Neural progenitor cell (in vitro differentiated cells): ENCODE data around the gene SALL1. TPM values are rescaled to one million over a fixed set of nuclear protein-coding genes. Genes with fewer than 3 reads are reported as not detected.

ENCODE experiments used
- DNase-seq: peaks from one replicate; pipeline ENCODE4 v3.0.0-alpha.2; 2016; ENCODE audit warnings: low spot score
- H2AFZ ChIP-seq: fragments of 200-600 bp; sonication (generic); replicated peaks from 2 replicates; pipeline ENCODE4 v1.6.1; 2016; ENCODE audit warnings: antibody characterized with exemption
- H3F3A ChIP-seq: fragments of 200-600 bp; sonication (generic); 2 replicates; pipeline ENCODE4 v1.6.1; 2016; ENCODE audit warnings: antibody characterized with exemption, low read depth
- H3K27ac ChIP-seq: fragments of 200-600 bp; sonication (generic); 2 replicates; pipeline ENCODE4 v1.5.1; 2016; ENCODE audit warnings: mild to moderate bottlenecking
- H3K27me3 ChIP-seq: fragments of 200-600 bp; sonication (generic); 2 replicates; pipeline ENCODE4 v1.6.1; 2016; ENCODE audit warnings: mild to moderate bottlenecking, moderate library complexity
- H3K36me3 ChIP-seq: fragments of 200-600 bp; sonication (generic); 2 replicates; pipeline ENCODE4 v1.5.1; 2016
- H3K4me1 ChIP-seq: fragments of 200-600 bp; sonication (generic); 2 replicates; pipeline ENCODE4 v1.6.1; 2016; ENCODE audit warnings: mixed run types
- H3K4me2 ChIP-seq: fragments of 200-600 bp; sonication (generic); 2 replicates; pipeline ENCODE4 v1.6.1; 2016
- H3K4me3 ChIP-seq: fragments of 200-600 bp; sonication (generic); 2 replicates; pipeline ENCODE4 v1.5.1; 2016
- H3K79me2 ChIP-seq: fragments of 200-600 bp; sonication (generic); 2 replicates; pipeline ENCODE4 v1.6.1; 2016; ENCODE audit warnings: low read depth
- H3K9ac ChIP-seq: fragments of 200-600 bp; sonication (generic); 2 replicates; pipeline ENCODE4 v1.6.1; 2016
- H3K9me3 ChIP-seq: fragments of 200-600 bp; sonication (generic); 2 replicates; pipeline ENCODE4 v1.5.1; 2016; ENCODE audit warnings: low read depth
- H4K20me1 ChIP-seq: fragments of 200-600 bp; sonication (generic); 2 replicates; pipeline ENCODE4 v1.6.1; 2016; ENCODE audit warnings: low read depth
- H3K27ac Mint-ChIP-seq: 3 replicates; pipeline ENCODE4 v1.8.0; 2021; ENCODE audit warnings: mixed read lengths
- H3K27me3 Mint-ChIP-seq: 2 replicates; pipeline ENCODE4 v1.8.0; 2022; ENCODE audit warnings: low read depth, mild to moderate bottlenecking, inconsistent platforms, moderate library complexity, mixed read lengths; ENCODE audit not compliant: insufficient read depth
- H3K36me3 Mint-ChIP-seq: 3 replicates; pipeline ENCODE4 v1.8.0; 2021; ENCODE audit warnings: mixed read lengths
- H3K4me1 Mint-ChIP-seq: 3 replicates; pipeline ENCODE4 v1.8.0; 2021; ENCODE audit warnings: mixed read lengths
- H3K4me3 Mint-ChIP-seq: 3 replicates; pipeline ENCODE4 v1.8.0; 2021; ENCODE audit warnings: mild to moderate bottlenecking, moderate library complexity, mixed read lengths
- H3K9me3 Mint-ChIP-seq: 3 replicates; pipeline ENCODE4 v1.8.0; 2020; ENCODE audit warnings: mixed read lengths
- EZH2 ChIP-seq: fragments of 200-600 bp; sonication (generic); IDR thresholded peaks from 2 replicates; pipeline ENCODE4 v1.6.1; 2017; ENCODE audit warnings: antibody characterized with exemption, mild to moderate bottlenecking, moderate library complexity
- EZH2phosphoT487 ChIP-seq: fragments of 200-600 bp; sonication (generic); IDR thresholded peaks from 2 replicates; pipeline ENCODE4 v1.6.1; 2017; ENCODE audit warnings: antibody characterized with exemption
- total RNA-seq: library from RNA; depleted of rRNA; stranded (reverse); fragments of >200 nt; gene quantifications from 2 replicates; pipeline ENCODE4 v1.2.3, GENCODE V29; 2015; ENCODE audit warnings: low replicate concordance
- TF ChIP-seq, protein P1 (sequence below): fragments of 200-600 bp; sonication (generic); IDR thresholded peaks from 2 replicates; pipeline ENCODE4 v1.5.1; 2017; ENCODE audit warnings: antibody characterized with exemption, mild to moderate bottlenecking

Gene SALL1
- total RNA-seq, 1 donor from 2014 or later: 50.3 TPM

DNA sequence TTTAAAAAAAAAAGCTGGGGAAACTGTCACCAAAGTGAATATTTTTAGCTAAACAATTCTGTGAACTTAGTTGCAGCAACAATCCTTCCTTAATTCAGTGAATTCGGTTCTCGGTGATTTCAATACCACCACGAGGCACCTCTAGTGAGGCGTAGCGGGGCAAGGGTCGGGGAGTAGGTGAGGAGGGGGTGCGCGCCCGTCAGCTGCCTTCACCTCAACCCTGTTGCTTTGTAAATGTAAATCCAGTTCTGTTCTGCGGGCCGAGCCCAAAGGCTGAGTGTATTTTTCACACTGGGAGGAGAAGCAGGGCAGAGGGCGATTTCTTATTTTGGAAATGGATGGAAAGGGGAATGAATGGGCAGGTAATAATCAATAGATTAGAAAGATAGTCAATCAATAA, 17.4 kb downstream of the SALL1 start:
- Histone ChIP-seq H3K9ac (no peak overlapping the region), H4K20me1 (peaks cover 50% of the 10 kb centered on the region), H3K4me2 (peak overlapping the region; percentile 77), H3K9me3 (no peaks in the 10 kb centered on the region), H3K79me2 (peaks cover 38% of the 10 kb centered on the region), H3K36me3 (peaks cover 15% of the 10 kb centered on the region), H3K27ac (no peak overlapping the region), H3F3A (peaks cover 70% of the 10 kb centered on the region), H2AFZ (no peak overlapping the region), H3K27me3 (no peaks in the 10 kb centered on the region), H3K4me1 (peaks cover 27% of the 10 kb centered on the region), H3K4me3 (peak overlapping the region; percentile 30)
- TF ChIP-seq EZH2phosphoT487 (no peak), EZH2 (no peak)
- TF ChIP-seq, protein P1, sequence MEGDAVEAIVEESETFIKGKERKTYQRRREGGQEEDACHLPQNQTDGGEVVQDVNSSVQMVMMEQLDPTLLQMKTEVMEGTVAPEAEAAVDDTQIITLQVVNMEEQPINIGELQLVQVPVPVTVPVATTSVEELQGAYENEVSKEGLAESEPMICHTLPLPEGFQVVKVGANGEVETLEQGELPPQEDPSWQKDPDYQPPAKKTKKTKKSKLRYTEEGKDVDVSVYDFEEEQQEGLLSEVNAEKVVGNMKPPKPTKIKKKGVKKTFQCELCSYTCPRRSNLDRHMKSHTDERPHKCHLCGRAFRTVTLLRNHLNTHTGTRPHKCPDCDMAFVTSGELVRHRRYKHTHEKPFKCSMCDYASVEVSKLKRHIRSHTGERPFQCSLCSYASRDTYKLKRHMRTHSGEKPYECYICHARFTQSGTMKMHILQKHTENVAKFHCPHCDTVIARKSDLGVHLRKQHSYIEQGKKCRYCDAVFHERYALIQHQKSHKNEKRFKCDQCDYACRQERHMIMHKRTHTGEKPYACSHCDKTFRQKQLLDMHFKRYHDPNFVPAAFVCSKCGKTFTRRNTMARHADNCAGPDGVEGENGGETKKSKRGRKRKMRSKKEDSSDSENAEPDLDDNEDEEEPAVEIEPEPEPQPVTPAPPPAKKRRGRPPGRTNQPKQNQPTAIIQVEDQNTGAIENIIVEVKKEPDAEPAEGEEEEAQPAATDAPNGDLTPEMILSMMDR: no peak
- H3K9me3 Mint-ChIP-seq: peaks cover 1% of the 10 kb centered on the region
- peaks cover 24% of the 10 kb centered on the region for H3K36me3 Mint-ChIP-seq
- peaks cover 14% of the 10 kb centered on the region for H3K27me3 Mint-ChIP-seq
- H3K27ac Mint-ChIP-seq: no peak overlapping the region
- DNase-seq: peak; percentile 45
- H3K4me1 Mint-ChIP-seq: peaks cover 38% of the 10 kb centered on the region
- peak overlapping the region; percentile 64 for H3K4me3 Mint-ChIP-seq

DNA sequence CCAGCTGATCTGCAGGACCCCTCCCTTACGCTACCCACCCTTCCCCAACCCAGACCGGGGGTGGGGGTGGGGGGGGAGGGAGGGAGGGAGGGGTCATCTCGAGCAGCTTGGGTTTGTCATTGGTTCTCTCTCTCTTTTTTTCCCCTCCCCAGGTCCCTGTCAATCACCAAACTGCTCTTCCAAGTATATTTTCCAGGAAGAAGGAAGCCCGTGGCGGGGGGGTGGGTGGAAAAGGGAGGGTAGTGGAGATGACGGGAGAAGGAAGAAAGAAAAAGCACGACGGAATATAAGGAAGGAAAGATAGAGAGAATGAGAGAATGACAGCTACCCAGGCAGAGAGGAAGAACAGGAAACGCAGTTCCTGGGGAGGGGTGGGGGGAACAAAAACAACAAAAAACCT, 17.9 kb downstream of the SALL1 start:
- peaks cover 32% of the 10 kb centered on the region for H3K4me1 ChIP-seq
- H3F3A ChIP-seq: peaks cover 65% of the 10 kb centered on the region
- no peak overlapping the region for H3K9ac ChIP-seq
- no peak for DNase-seq
- no peaks in the 10 kb centered on the region for H3K9me3 Mint-ChIP-seq
- H3K27ac Mint-ChIP-seq: no peak overlapping the region
- no peak overlapping the region for H3K27ac ChIP-seq
- no peaks in the 10 kb centered on the region for H3K27me3 ChIP-seq
- no peaks in the 10 kb centered on the region for H3K9me3 ChIP-seq
- peak overlapping the region; percentile 77 for H3K4me2 ChIP-seq
- peak overlapping the region; percentile 64 for H3K4me3 Mint-ChIP-seq
- H3K4me1 Mint-ChIP-seq: peaks cover 42% of the 10 kb centered on the region
- peaks cover 19% of the 10 kb centered on the region for H3K36me3 Mint-ChIP-seq
- H3K27me3 Mint-ChIP-seq: peaks cover 14% of the 10 kb centered on the region
- peaks cover 33% of the 10 kb centered on the region for H3K79me2 ChIP-seq
- no peak overlapping the region for H2AFZ ChIP-seq
- H4K20me1 ChIP-seq: peaks cover 44% of the 10 kb centered on the region
- peak overlapping the region; percentile 30 for H3K4me3 ChIP-seq
- H3K36me3 ChIP-seq: peaks cover 12% of the 10 kb centered on the region
- TF ChIP-seq EZH2phosphoT487: no peak
- TF ChIP-seq, protein P1: no peak
- TF ChIP-seq EZH2: no peak

DNA sequence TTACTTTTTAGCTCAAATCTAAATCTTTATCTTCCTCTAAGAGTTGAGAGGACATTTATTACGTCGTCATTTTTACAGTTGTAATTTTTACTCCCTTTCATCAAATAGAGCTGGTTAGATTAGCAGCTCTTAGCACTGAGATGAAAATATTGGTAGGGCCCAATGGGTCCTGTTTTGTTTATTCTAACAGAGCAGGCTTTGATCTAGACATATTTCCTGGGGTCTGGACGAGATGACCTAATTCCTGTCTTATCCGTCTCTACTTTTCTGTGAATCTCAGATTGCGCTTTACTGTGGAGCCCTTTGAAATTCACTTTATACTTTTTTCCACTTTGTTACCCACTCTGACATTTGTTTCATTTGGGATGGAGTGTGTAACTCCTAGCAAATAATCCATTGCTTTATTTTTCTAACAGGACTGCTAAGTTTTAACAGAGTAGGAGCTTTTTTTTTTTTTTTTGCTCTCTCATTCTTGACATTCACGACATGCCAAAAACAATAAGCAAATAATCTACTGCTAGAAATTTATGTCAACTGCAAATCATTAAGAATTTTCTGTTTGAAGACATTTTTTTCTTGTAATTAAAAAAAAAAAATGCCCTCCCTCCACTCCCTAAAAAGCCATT, 18.5 kb downstream of the SALL1 start:
- DNase-seq: no peak
- no peak overlapping the region for H3K4me3 ChIP-seq
- H3K4me1 ChIP-seq: peaks cover 32% of the 10 kb centered on the region
- H3K27me3 Mint-ChIP-seq: peaks cover 14% of the 10 kb centered on the region
- H3K9me3 Mint-ChIP-seq: no peaks in the 10 kb centered on the region
- peaks cover 46% of the 10 kb centered on the region for H3K4me1 Mint-ChIP-seq
- H3K27ac ChIP-seq: no peak overlapping the region
- no peak overlapping the region for H2AFZ ChIP-seq
- no peaks in the 10 kb centered on the region for H3K27me3 ChIP-seq
- H3K79me2 ChIP-seq: peaks cover 27% of the 10 kb centered on the region
- H3K4me3 Mint-ChIP-seq: no peak overlapping the region
- no peak overlapping the region for H3K27ac Mint-ChIP-seq
- peaks cover 13% of the 10 kb centered on the region for H3K36me3 Mint-ChIP-seq
- H3K9ac ChIP-seq: no peak overlapping the region
- peaks cover 39% of the 10 kb centered on the region for H4K20me1 ChIP-seq
- peak overlapping the region; percentile 77 for H3K4me2 ChIP-seq
- no peaks in the 10 kb centered on the region for H3K9me3 ChIP-seq
- TF ChIP-seq EZH2 (no peak), EZH2phosphoT487 (no peak)
- TF ChIP-seq, protein P1: no peak
- H3K36me3 ChIP-seq: peaks cover 7% of the 10 kb centered on the region
- peaks cover 59% of the 10 kb centered on the region for H3F3A ChIP-seq
